MM.1S (cell line): ENCODE results near the gene UXS1.

Experiments used
- CTCF ChIP-seq: fragments of 300-600 bp; sonication (generic); IDR thresholded peaks from 2 replicates; pipeline ENCODE4 v1.5.1; 2016; ENCODE audit warnings: antibody characterized with exemption, low read length, mixed read lengths
- EZH2 ChIP-seq: fragments of 300-600 bp; sonication (generic); optimal IDR thresholded peaks from 2 replicates; pipeline ENCODE3; 2017; ENCODE audit warnings: low read depth, mild to moderate bottlenecking, antibody characterized with exemption, low read length, mixed read lengths
- EZH2phosphoT487 ChIP-seq: fragments of 300-600 bp; sonication (generic); IDR thresholded peaks from 2 replicates; pipeline ENCODE4 v1.6.1; 2018; ENCODE audit warnings: antibody characterized with exemption, low read length

DNA sequence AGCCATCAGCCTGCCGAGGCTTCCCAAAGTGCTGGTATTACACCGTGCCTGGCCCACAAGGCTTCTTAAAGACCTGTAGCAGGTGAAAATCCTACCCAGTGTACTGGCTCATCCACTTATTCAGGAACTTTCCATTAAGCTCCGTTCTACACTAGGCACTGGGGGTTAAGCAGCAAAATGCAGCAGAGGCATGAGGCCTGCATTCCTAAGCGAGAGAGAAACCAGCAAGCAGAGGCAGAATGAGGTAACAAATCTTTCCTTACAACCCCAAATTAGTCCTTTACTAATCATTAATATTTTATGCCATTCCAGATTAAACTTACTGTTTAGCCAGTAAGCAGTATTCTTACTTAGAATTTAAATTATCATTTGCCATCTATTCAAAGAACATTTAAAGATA lies 32.8 kb downstream of the UXS1 start:
- TF ChIP-seq EZH2phosphoT487 (no peak), CTCF (no peak), EZH2 (no peak)
